ENCODE measurements around the gene ITPKB.

DNA sequence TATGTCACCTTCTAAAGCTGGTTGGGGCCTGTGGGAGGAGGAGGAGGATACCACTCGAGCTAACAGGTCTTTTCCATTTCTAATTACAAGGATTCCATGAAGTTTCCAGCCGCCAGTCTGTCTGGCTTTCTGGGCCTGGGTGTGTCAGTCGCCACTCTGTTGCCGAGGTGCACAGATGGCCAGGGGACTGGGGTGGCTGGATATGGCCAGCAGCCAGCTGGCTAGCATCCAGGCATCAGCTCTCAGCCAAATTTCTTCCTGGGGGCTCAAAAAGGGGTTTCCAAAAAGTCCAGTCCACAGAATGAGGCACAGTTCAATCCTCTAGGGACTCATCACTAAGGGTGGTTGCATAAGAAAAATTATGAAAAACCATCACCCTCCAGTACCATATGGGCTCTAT, 32.4 kb downstream of the ITPKB start:
- TF ChIP-seq POLR2A (IDR thresholded peaks at IDR 0.05; ENCODE audit: low read depth, low read length) (no peak), TAF1 (IDR thresholded peaks at IDR 0.05; ENCODE audit: low read depth, low read length) (no peak)

Measured in GM12891 (cell line).